HL-60/S4 (cell line): ENCODE data around the gene TAS2R60.

ENCODE experiments used
- in situ Hi-C: fragments of 300-500 bp; cut with MboI; formaldehyde crosslinking; loops from 2 replicates; pipeline ENCODE4 v1.14.3; 2022; ENCODE audit warnings: low sequenced_read_pairs

TAS2R60 gene

DNA sequence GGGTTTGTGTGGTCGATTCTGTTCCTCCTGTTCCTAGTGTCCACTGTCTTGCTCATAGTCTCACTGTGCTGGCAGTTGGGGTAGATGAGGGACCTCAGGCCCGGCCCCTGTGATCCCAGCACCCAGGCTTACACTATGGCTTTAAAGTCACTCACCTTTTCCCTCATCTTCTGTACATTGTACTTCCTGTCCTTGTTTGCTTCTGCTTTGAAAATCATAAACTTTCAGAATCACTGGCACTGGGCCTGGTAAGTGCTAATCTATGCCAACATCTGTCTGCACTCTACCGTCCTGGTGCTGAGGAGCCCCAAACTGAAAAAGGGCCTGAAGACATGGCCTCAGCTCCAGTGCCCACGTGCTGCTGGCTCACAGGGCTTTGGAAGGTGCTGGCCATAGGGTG, 5.7 kb upstream of the TAS2R60 start:
- in situ Hi-C loops, result no loop called here

DNA sequence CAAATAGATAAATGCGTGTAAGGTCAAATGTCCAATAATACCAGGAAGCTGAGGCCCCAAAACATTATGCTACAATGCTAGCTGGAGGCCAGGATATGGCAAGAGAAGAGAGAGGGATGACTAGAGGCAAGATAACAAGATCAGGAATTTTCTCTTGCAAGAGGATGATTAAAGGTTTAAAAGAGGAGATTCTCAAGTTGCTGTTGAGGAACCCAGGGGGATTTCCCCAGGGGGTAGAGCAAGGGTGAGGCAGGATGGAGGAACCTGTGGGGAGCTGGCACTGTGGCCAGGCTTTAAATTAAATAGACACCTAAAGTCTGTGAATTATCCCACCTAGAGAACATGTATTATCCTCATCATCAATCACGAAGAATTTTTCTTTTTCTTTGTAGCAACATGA, 3.4 kb upstream of the TAS2R60 start:
- in situ Hi-C loops, result no loop called here

DNA sequence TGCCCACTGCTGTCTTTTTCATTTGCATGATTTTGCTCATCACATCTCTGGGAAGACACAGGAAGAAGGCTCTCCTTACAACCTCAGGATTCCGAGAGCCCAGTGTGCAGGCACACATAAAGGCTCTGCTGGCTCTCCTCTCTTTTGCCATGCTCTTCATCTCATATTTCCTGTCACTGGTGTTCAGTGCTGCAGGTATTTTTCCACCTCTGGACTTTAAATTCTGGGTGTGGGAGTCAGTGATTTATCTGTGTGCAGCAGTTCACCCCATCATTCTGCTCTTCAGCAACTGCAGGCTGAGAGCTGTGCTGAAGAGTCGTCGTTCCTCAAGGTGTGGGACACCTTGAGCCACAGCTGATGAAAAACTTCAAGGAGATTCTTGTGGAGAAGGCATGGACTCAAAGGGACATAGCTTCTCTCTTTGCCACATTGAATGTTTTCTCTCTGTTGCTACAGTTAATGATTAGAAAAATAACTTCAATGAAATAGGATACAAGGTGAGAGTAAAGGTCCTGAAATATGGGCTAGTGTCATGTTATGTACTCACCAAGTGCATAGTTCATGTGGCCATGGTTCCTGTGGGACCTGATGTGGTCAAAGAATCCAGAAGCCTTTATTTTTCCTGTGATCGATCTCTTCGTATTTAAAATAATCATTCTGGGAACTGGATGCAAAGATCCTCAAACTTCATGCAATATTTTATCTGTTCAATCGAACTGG, 970 bp downstream of the TAS2R60 start:
- in situ Hi-C loops, result no loop called here

DNA sequence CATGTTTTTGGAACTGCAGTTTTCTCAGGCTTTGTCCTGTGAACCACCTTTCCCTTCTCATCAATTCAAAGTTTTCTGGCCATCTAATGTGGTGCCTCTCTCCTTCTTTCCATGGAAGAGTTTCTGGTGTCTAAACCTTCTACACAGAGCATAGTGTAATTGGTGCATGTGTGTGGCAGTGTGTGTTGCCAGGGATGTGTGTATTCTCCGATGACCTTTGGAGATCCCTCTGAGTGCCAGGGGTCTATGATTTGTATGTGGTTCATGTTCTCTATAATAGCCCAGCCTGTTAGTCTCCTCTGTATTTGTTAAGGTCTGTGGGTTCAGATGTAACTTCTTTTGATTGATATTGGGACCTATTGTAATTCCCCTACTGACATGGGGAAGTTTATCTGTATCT, 1.5 kb downstream of the TAS2R60 start:
- in situ Hi-C loops, result no loop called here

DNA sequence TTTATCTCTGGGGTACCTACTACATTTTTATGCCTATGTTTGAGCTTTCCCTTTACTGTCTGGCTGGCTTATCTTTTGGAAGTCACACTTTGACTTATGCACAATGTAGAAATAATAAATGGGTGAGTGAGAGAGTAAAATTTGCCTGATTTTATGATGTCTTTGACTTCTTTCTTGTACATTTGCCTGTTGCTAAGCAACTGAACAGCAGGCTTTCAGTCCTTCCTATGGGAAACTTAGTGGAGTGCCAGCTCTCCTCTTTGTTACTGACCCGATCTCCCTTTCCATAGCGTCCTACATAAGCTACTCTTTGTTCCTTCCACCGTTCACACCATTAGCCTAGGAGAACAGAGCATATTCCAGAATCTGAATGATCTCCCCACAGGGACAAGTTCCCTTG, 4.2 kb downstream of the TAS2R60 start:
- in situ Hi-C loops, result no loop called here

DNA sequence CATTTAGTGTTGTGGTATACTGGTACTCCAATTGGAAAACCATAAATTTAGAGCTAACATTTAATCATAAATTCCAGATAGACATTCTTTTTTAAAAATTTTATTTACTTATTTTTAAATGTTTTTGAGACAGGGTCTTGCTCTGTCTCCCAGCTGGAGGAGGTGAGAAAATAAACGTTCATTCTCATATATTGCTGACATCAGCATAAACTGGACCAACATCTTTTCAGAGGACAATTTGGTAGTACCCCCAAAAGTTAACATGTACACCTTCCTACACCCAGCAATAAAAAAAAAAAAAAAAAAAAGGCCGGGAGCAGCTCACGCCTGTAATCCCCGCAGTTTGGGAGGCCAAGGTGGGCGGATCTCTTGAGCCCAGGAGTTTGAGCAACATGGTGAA, 5.2 kb downstream of the TAS2R60 start:
- in situ Hi-C loops, result no loop called here

DNA sequence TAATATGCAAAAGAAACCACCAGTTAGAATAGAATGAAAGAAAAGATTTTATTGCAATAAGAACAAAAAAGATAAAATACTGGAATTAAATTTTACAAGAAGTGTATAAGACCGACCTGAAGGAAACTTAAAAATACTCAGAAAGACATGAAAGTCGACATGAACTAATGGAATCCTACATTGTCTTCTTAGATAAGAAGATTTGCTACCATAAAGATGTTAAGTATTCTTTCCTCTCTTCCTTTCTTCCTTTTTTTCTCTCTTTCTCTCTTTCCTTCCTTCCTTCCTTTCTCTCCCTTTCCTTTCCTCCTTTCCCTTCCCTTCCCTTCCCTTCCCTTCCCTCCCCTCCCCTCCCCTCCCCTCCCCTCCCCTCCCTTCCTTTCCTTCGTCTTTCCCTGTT, 6.5 kb downstream of the TAS2R60 start:
- in situ Hi-C loops, result no loop called here

DNA sequence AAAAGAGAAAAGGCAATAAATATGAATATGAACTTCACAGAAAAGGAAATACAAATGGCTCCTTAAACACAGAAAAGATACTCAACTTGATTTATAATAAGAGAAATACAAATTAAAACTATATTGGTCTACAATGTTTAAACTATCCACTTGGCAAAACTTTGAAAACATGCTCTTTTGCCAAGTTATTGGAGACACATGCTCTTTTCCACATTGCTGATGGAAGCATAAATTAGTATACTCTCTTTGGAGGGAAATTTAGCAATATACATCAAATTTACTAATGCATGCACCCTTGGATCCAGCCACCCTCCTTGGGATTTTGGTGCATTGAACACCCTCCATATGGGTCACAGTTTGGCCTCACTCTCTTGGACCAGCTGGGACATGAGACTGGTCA, 7.9 kb downstream of the TAS2R60 start:
- in situ Hi-C loops, result no loop called here

DNA sequence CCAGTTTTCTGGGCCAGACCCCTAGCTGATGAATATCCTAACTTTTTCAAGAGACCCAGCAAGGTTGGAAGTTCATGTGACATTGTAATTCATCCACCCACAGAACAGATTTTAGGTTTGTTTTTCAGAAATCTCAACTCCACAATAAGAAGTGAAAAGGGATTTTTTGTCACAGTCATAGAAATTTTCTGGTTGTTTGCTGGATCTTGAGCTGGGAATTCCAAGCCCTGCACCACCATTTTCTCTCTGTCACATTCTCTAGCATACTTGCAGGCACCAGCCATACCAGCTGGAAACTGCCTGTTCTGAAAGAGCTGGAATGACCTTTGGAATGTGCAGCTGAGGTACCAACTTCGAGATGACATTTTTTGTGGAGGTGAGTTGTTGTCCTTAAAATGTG, 8.5 kb downstream of the TAS2R60 start:
- in situ Hi-C loops, result no loop called here

DNA sequence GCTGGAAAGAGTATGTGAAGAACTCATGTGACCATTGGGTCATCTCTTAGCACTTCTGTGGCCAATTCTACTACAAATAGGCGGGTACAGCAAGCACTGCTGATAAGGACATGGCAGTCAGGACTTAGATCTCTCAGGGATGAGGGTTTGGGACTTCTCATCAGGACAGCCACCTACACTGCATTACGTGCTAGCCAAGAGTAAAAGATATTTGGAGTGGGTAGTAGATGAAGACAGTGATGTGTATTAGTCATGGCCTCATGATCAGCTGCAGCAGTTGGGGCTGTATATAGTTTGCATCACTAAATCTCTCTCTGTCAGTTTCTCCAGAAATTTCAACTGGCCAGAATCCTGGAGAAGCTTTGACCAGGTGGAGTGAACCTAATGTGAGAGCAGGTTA, 9.2 kb downstream of the TAS2R60 start:
- in situ Hi-C loops, result no loop called here

DNA sequence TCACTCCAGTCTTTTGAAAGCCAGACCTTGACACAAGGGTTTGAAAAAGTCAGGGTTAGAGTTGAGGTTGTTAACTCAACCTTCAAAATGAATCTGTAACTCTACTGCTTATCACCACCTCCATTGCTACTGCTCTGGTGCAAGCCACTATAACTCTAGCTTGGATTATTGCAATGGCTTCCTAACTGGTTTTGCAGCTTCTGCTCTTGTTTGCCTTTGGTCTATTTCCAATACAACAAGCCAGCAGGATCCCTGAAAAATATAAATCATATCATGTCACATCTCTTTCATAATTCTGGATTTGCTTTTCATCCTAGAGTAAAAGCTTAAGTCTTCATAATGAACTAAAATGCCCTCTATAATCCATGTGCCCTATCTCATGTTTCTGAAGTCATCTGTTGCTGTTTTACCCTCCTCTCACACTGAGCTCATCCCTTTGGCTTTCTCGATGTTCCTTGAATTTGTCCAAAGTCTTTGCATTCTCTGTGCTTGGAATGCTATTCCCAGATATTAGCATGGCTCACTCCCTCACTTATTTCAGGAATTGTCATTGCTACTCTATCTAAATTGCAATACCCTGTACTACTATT, 10.9 kb downstream of the TAS2R60 start:
- in situ Hi-C loops, result no loop called here

DNA sequence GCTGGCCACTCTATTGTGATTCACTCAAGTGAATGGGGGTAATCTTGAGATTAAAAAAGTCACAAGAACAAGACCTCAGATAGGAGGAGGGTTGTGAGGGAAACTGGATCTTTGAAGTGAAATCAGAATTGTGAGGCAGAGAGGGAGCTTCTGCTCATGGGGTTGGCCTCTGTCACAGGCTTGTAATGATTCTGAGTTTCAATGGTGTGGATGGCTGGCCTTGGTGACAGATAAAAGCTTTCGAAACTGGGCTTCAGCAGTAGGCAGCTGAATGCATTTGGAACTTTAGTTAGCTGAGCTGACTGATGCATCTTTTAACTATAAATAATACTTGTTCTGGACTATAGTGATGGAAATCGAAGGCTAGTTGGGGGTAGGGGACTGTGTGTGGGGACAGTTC, 12.2 kb downstream of the TAS2R60 start:
- in situ Hi-C loops, result no loop called here

DNA sequence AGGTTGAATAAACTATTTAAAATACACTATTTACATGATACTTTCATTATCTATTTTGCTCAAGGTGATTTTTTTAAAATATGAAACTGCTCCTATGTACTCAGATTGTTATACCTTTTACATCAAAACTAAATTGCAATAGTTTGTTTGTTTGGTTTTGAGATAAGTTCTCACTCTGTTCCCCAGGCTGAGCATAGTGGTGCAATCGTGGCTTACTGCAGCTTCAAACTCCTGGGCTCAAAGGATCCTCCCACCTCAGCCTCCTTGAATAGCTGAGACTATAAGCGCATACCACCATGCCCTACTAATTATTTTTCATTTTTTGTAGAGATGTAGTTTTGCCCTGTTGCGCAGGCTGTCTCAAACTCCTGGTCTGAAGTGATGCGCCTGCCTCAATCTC, 12.7 kb downstream of the TAS2R60 start:
- in situ Hi-C loops, result no loop called here

DNA sequence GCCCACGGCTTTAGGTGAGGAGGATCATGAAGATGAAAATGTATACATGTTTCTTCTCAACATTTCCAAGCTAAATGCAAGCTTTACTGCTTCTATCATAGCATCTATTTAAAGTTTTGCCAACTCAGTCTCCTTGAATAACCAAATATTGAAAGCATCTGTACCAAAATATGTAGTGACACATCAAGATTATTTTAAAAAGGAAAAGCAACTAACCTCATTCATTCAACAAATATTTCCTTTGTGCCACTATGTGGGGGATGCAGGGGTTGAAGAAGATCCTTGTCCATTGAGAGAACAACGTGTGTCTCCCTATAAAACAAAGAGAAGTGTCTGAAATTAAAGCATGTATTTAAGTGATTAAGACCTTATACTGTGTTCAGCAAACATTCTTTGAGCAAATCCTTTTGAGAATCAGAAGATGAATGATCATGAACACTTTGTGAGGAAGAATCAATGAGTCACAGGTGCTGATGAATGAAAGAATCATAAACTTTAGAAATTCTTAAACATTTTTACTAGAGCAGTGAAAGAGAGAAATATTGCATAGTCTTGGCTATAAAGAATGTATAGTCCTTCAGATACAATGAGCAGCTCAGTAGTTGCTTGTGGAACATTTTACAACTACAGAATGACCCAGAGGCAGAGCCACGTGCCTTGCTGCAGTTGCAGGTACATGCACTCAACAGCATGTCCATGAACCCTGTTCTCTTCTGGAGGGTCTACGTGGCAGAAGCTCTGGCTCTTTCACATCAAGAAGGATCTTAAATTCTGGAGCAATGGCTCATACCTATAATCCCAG, 13.9 kb downstream of the TAS2R60 start:
- in situ Hi-C loops, result no loop called here

DNA sequence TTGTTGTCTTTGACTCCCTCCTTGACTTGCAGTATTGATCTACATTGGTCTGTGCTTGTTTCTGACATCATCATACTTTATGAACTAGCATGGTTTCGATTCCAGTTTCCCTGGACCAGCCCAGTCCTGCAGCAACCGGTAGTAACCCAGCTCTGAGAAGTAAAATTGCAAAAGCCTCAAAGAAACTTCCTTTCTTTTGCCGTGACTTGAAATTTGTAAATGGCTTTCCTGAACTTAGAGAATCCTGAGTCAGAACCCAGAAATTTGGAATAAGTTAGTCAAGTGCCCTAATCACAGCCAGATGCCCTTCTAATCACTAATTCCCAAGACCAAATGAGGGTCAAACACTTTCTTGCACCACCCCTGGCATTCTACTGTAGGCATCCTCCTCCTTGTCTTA, 15.0 kb downstream of the TAS2R60 start:
- in situ Hi-C loops, result no loop called here

DNA sequence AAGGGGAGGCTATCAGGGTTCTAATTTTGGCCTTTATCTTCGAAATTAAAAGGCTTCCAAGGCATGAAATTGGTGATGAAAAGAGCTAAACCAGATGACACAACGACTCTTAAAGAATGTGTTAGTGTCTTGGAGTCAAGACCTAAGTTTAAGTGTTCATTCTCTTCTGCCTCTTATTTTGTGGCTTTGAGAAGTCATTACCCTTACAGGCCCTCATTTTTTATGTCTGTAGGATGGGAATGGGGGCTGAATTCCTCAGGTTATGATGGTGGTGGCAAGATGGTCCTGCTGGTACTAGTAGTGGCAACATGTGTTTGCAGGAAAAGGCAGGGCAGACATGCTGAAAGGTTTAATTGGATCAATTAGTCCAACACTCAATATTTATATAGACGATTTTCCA, 15.4 kb downstream of the TAS2R60 start:
- in situ Hi-C loops, result no loop called here

DNA sequence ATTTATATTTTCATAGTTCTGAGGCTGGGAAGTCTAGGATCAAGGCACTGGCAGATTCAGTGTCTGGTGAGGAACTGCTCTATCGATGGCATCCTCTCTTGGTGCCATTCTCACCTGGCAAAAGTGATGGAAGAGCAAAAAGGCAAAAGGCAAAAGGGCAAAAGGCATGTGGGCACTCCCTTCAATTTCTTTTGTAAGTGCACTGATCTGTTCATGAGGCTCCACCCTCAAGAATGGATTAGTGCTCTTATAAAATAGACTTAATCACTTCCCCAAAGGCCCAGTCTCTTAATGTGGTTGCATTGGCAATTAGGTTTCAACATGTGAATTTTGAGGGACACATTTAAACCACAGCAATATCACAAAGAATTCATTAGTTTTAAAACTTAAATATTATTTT, 16.1 kb downstream of the TAS2R60 start:
- in situ Hi-C loops, result no loop called here

DNA sequence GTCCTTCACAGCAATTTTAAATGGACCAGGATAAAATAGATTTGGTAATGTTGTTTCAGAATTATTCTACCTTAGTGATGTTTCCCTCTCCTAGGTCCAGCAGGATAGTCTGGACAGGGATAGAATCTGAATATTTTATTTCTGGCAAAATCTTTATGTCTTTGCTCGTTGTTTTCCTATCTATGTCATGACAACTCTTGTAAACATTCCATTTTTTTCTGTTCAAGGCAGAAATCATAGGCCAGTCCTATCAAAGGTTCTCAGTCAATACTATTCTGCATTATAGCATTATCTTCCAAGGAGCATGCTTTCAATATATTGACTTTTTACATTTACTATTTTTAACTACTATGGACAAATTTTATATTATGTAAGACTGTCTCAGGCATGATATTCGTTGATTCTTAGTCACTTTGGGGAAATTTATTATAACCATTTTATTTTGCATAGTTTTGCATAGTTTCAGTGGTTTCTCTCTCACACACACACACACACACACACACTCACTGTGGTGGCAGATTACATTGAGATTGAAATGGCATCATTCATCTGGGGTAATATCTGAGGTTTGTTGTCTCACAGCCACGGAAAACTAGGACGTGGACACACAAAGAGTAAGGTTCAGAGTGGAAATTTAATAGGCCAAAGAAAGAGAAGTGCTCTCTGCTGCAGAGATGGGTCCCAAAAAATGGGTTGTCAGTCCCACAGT, 17.2 kb downstream of the TAS2R60 start:
- in situ Hi-C loops, result no loop called here

DNA sequence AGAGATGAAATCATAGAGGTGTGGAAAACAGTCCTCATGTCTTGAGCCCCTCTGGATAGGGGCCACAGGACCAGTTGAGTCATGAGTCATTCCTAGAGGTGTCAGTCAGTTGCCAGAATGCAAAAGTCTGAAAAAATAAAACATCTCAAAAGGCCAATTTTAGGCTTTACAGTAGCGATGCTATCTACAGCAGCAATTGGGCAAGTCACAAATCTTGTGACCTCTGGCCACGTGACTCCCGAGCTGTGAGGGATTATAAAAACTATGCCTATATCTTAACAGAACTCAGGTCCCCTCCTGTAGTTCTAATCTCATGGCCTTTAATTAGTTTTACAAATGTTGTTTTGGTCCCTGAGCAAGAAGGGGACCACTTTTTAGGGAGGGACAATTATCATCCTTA, 18.8 kb downstream of the TAS2R60 start:
- in situ Hi-C loops, result no loop called here

DNA sequence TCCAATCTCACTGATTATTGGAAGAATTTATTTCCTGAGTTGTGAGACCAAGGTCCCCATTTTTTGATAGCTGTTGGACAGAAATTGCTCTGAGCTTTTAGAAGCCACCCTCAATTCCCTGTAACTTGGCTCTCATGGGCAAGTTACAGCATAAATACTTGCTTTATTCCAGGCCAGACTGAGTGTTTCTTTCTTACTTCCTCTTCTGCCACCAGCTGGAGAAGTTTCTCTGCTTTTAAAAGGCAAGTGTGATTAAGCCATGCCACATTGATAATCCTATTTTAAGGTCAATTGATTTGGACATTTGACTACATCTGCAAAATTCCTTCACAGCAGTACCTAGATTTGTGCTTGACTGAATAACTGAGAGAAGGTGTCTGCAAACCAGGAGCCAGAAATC, 20.3 kb downstream of the TAS2R60 start:
- in situ Hi-C loops, result no loop called here

DNA sequence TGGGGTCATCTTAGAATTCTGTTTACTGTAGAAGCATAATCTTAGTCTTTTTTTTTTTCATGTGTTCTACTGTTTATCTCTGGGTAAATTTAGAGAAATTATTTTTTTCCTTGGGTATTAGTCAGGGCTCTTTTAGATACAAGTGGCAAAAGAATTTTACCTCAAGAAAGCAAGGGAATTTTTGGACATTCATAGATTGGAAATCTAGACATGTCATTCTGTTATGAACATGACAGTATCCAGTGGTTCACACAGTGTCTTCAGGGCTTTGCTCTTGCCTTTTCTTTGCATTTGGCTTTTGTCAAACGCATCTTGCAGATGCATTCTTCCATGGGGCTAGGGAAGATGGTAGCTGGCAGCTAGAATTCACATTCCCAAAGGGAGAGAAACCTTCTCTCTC, 20.7 kb downstream of the TAS2R60 start:
- in situ Hi-C loops, result no loop called here

DNA sequence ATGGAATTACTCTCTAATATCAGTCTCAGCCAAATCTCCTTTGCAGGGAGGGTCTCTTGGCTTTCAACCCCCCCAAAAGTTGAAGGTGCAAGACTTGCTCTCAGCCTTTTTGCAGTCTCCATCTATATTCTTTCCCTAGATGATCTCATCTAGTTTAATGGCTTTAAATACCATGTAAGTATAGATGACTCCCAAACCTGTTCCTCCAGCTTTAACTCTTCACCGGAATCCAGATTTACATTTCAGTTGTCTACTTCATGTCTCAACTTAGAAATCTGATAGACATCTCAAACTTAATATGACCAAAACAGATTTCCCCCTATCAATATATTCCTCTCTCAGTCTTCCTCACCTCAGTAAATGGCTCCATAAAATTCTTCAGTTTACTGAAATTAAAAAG, 24.5 kb downstream of the TAS2R60 start:
- in situ Hi-C loops, result no loop called here
